WTC11 (cell line): ENCODE data around the gene GJA4. TPM values are rescaled to one million over a fixed set of nuclear protein-coding genes. Genes with fewer than 3 reads are reported as not detected.

Source experiments
- ATAC-seq: fragments of 200-7000 bp; cut with Tn5 transposase; 2 replicates; pipeline ENCODE4 v1.10.0; 2021; ENCODE audit warnings: mild to moderate bottlenecking, moderate library complexity
- CTCF ChIA-PET: fragments of 300-600 bp; sonication (Branson Sonifier 250); formaldehyde crosslinking; loops from one replicate; lab custom pipeline; 2021; ENCODE audit warnings: antibody characterized with exemption; lab: Charles Lee
- POLR2A ChIA-PET: fragments of 350-600 bp; sonication (Branson Sonifier 250); formaldehyde crosslinking; loops from one replicate; lab custom pipeline; 2021; ENCODE audit warnings: antibody characterized with exemption; lab: Charles Lee
- DNase-seq: peaks from one replicate; pipeline ENCODE4 v3.0.0; 2021; ENCODE audit warnings: low spot score
- H3K27ac Mint-ChIP-seq: 2 replicates; pipeline ENCODE4 v1.8.0; 2021; ENCODE audit warnings: mixed read lengths
- H3K27me3 Mint-ChIP-seq: 2 replicates; pipeline ENCODE4 v1.8.0; 2021; ENCODE audit warnings: low read depth, mild to moderate bottlenecking, moderate library complexity, mixed read lengths
- H3K36me3 Mint-ChIP-seq: 2 replicates; pipeline ENCODE4 v1.8.0; 2021; ENCODE audit warnings: mixed read lengths
- H3K4me1 Mint-ChIP-seq: 2 replicates; pipeline ENCODE4 v1.8.0; 2022; ENCODE audit warnings: mixed read lengths
- H3K4me3 Mint-ChIP-seq: 2 replicates; pipeline ENCODE4 v1.8.0; 2021; ENCODE audit warnings: mild to moderate bottlenecking, moderate library complexity, mixed read lengths
- H3K9me3 Mint-ChIP-seq: 2 replicates; pipeline ENCODE4 v1.8.0; 2021; ENCODE audit warnings: mixed read lengths
- CREM ChIP-seq: sonication (generic); formaldehyde crosslinking; IDR thresholded peaks from 2 replicates; pipeline ENCODE4 v1.8.1; 2022; ENCODE audit warnings: mild to moderate bottlenecking, missing genetic modification reagents, moderate library complexity
- EMX1 ChIP-seq: fragments of 250-450 bp; sonication (Bioruptor Pico); IDR thresholded peaks from 2 replicates; pipeline ENCODE4 v1.8.0; 2021; ENCODE audit warnings: mild to moderate bottlenecking
- HMGA2 ChIP-seq: fragments of 250-450 bp; sonication (Bioruptor Pico); IDR thresholded peaks from 2 replicates; pipeline ENCODE4 v1.4.0; 2021; ENCODE audit warnings: mild to moderate bottlenecking, moderate library complexity
- PRRX2 ChIP-seq: fragments of 250-450 bp; sonication (Bioruptor Pico); IDR thresholded peaks from 2 replicates; pipeline ENCODE4 v1.8.0; 2021; ENCODE audit warnings: mild to moderate bottlenecking
- TP53 ChIP-seq: sonication (generic); formaldehyde crosslinking; IDR thresholded peaks from 2 replicates; pipeline ENCODE4 v1.8.1; 2023; ENCODE audit warnings: mild to moderate bottlenecking, missing genetic modification reagents
- ZBTB21 ChIP-seq: sonication (generic); formaldehyde crosslinking; IDR thresholded peaks from 2 replicates; pipeline ENCODE4 v1.8.1; 2023; ENCODE audit warnings: mild to moderate bottlenecking, missing genetic modification reagents, borderline replicate concordance
- total RNA-seq: library from RNA; stranded (reverse); gene quantifications from 3 replicates; pipeline ENCODE4 v1.2.3, GENCODE V29; 2021
- TF ChIP-seq, protein P1 (sequence below): sonication (generic); formaldehyde crosslinking; IDR thresholded peaks from 2 replicates; pipeline ENCODE4 v1.8.1; 2022; ENCODE audit warnings: mild to moderate bottlenecking, moderate library complexity, missing genetic modification reagents
- TF ChIP-seq, protein P2 (sequence below): sonication (generic); formaldehyde crosslinking; IDR thresholded peaks from 2 replicates; pipeline ENCODE4 v1.8.1; 2023; ENCODE audit warnings: mild to moderate bottlenecking, missing genetic modification reagents
- TF ChIP-seq, protein P3 (sequence below): fragments of 250-450 bp; sonication (Bioruptor Pico); IDR thresholded peaks from 2 replicates; pipeline ENCODE4 v1.9.0; 2021; ENCODE audit warnings: moderate library complexity, mild to moderate bottlenecking, inconsistent platforms, borderline replicate concordance
- TF ChIP-seq, protein P4 (sequence below): sonication (generic); formaldehyde crosslinking; IDR thresholded peaks from 2 replicates; pipeline ENCODE4 v1.8.0; 2022; ENCODE audit warnings: missing genetic modification reagents
- TF ChIP-seq, protein P5 (sequence below): sonication (generic); formaldehyde crosslinking; conservative IDR thresholded peaks from 2 replicates; pipeline ENCODE4 v1.8.1; 2022; ENCODE audit warnings: mild to moderate bottlenecking, missing genetic modification reagents

Gene GJA4
- total RNA-seq, 1 experiment from 2014 or later: 1.0 TPM

DNA sequence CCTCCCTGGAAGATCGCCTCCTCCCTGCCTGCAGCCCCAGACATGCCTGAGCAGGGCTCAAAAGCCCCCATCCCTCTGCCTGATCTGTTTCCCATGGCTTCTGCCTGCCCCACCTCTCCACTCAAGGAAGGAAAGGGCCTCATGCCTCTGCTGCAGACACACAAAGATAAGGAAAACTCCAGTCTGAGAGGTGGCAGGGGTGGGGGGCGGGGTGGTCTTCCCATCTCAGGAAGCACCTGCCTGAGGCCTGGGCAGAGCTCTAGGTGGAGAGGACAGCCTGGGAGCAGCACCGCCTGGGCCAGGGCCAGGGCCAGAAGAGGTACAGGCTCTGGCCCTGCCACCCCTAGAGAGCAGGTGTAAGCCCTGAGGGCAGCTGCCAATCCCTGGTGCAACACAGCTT, 15.9 kb upstream of the GJA4 start (continued):
- TF ChIP-seq ZBTB21 (CRISPR knock-in tag): no peak
- TF ChIP-seq, all 79 proteins: peak for 0

DNA sequence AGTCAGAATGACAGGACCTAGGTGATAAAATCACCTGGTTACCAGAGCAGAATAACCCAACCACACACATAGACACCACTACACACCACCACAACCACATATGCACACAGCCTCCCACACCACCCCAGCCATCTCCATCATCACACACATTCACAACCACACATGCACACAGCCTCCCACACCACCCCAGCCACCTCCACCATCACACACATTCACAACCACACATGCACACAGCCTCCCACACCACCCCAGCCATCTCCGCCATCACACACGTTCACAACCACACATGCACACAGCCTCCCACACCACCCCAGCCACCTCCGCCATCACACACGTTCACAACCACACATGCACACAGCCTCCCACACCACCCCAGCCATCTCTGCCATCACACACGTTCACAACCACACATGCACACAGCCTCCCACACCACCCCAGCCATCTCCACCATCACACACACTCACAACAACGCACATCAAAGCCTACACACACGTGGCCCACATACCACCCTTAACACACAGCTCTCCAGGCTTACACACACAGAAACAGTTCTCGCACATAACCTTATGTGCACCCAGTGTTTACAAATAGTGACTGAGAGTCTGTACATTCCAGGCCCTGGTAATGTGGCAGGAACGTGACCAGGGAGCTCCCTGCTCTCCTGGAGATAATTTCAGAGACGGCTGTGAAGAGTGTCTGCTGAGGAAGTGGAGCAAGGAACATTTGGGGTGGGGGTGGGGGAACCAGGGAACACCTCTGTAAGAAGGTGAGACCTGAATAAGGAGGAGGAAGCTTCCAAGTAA, 15.1 kb upstream of the GJA4 start:
- Mint-ChIP-seq H3K4me3 (no peak overlapping the region), H3K4me1 (peaks cover 7% of the 10 kb centered on the region; the same call in 1 of the 2 replicates), H3K9me3 (no peaks in the 10 kb centered on the region), H3K27ac (no peak overlapping the region), H3K36me3 (no peaks in the 10 kb centered on the region), H3K27me3 (peaks cover 39% of the 10 kb centered on the region)
- no peak for DNase-seq
- ChIA-PET CTCF (interaction anchor here (0.6 to 1.6 kb wide), 6 partner anchors 8 to 1658 kb away, joined by 3 to 5 read pairs (median 4); partner anchors contain the start of gene SMIM12), POLR2A (no interaction called here)
- TF ChIP-seq, protein P1, sequence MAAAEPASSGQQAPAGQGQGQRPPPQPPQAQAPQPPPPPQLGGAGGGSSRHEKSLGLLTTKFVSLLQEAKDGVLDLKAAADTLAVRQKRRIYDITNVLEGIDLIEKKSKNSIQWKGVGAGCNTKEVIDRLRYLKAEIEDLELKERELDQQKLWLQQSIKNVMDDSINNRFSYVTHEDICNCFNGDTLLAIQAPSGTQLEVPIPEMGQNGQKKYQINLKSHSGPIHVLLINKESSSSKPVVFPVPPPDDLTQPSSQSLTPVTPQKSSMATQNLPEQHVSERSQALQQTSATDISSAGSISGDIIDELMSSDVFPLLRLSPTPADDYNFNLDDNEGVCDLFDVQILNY: no peak
- TF ChIP-seq, protein P2, sequence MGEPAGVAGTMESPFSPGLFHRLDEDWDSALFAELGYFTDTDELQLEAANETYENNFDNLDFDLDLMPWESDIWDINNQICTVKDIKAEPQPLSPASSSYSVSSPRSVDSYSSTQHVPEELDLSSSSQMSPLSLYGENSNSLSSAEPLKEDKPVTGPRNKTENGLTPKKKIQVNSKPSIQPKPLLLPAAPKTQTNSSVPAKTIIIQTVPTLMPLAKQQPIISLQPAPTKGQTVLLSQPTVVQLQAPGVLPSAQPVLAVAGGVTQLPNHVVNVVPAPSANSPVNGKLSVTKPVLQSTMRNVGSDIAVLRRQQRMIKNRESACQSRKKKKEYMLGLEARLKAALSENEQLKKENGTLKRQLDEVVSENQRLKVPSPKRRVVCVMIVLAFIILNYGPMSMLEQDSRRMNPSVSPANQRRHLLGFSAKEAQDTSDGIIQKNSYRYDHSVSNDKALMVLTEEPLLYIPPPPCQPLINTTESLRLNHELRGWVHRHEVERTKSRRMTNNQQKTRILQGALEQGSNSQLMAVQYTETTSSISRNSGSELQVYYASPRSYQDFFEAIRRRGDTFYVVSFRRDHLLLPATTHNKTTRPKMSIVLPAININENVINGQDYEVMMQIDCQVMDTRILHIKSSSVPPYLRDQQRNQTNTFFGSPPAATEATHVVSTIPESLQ (CRISPR knock-in tag): no peak
- no peak for TF ChIP-seq HMGA2 (CRISPR knock-in tag)
- no peak for TF ChIP-seq EMX1
- TF ChIP-seq, protein P3, sequence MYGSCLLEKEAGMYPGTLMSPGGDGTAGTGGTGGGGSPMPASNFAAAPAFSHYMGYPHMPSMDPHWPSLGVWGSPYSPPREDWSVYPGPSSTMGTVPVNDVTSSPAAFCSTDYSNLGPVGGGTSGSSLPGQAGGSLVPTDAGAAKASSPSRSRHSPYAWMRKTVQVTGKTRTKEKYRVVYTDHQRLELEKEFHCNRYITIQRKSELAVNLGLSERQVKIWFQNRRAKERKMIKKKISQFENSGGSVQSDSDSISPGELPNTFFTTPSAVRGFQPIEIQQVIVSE (CRISPR knock-in tag): no peak
- no peak for TF ChIP-seq CREM (CRISPR knock-in tag)
- no peak for ATAC-seq

DNA sequence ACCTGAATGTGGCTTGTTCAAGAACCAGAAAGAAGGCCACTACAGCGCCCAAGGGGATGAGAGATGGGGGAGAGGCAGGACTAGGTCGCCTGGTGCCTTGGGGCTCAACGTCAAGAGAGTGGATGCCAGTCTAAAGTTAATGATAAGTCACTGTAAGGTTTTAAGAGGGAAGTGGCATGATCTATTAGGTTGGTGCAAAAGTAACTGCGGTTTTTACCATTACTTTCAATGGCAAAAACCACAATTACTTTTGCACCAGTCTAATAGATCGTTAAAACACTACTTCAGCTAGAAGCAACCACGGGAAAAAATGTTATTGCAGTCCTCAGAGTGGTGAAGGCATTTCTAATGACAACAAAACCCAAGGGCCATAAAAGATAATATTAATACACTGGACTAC, 14.4 kb upstream of the GJA4 start:
- POLR2A ChIA-PET: no interaction called here
- Mint-ChIP-seq H3K27ac (no peak overlapping the region), H3K4me1 (peaks cover 7% of the 10 kb centered on the region; the same call in 1 of the 2 replicates), H3K9me3 (no peaks in the 10 kb centered on the region), H3K27me3 (peaks cover 46% of the 10 kb centered on the region), H3K36me3 (no peaks in the 10 kb centered on the region), H3K4me3 (no peak overlapping the region)
- DNase-seq (no peak), ATAC-seq (no peak)
- CTCF ChIA-PET: interaction anchor here (1.2 to 1.6 kb wide), 2 partner anchors 10 to 81 kb away, joined by 3 to 4 read pairs; partner anchors contain the start of gene SMIM12
- TF ChIP-seq, protein P4, sequence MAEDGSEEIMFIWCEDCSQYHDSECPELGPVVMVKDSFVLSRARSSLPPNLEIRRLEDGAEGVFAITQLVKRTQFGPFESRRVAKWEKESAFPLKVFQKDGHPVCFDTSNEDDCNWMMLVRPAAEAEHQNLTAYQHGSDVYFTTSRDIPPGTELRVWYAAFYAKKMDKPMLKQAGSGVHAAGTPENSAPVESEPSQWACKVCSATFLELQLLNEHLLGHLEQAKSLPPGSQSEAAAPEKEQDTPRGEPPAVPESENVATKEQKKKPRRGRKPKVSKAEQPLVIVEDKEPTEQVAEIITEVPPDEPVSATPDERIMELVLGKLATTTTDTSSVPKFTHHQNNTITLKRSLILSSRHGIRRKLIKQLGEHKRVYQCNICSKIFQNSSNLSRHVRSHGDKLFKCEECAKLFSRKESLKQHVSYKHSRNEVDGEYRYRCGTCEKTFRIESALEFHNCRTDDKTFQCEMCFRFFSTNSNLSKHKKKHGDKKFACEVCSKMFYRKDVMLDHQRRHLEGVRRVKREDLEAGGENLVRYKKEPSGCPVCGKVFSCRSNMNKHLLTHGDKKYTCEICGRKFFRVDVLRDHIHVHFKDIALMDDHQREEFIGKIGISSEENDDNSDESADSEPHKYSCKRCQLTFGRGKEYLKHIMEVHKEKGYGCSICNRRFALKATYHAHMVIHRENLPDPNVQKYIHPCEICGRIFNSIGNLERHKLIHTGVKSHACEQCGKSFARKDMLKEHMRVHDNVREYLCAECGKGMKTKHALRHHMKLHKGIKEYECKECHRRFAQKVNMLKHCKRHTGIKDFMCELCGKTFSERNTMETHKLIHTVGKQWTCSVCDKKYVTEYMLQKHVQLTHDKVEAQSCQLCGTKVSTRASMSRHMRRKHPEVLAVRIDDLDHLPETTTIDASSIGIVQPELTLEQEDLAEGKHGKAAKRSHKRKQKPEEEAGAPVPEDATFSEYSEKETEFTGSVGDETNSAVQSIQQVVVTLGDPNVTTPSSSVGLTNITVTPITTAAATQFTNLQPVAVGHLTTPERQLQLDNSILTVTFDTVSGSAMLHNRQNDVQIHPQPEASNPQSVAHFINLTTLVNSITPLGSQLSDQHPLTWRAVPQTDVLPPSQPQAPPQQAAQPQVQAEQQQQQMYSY (CRISPR knock-in tag): no peak
- TF ChIP-seq PRRX2 (CRISPR knock-in tag): no peak
- no peak for TF ChIP-seq HMGA2 (CRISPR knock-in tag)

DNA sequence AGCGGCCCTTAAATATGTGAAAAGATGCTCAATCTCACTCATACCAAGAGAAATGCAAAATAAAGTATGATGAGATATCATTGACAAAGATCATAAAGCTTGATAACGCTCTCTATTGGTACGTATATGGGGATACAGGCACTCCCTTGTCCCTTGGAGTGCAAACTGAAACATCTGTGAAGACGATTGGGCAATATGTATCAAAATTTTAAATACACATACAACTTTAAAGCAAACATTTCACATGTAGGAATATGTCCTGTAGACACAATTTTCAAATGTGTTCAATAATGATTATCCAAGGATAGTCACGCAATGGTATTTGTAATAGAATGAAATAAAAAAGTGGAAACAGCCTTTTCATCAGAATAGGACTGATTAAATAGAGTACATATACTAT, 13.8 kb upstream of the GJA4 start:
- ChIA-PET POLR2A (no interaction called here), CTCF (interaction anchor here (1.2 to 1.6 kb wide), 2 partner anchors 9 to 80 kb away, joined by 3 to 4 read pairs; partner anchors contain the start of gene SMIM12)
- Mint-ChIP-seq H3K27me3 (peaks cover 51% of the 10 kb centered on the region), H3K9me3 (no peaks in the 10 kb centered on the region), H3K27ac (no peak overlapping the region), H3K4me1 (peaks cover 7% of the 10 kb centered on the region; the same call in 1 of the 2 replicates), H3K4me3 (no peak overlapping the region), H3K36me3 (no peaks in the 10 kb centered on the region)
- DNase-seq (no peak), ATAC-seq (no peak)
- no peak for TF ChIP-seq TP53 (CRISPR knock-in tag)
- TF ChIP-seq, protein P5, sequence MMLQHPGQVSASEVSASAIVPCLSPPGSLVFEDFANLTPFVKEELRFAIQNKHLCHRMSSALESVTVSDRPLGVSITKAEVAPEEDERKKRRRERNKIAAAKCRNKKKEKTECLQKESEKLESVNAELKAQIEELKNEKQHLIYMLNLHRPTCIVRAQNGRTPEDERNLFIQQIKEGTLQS (CRISPR knock-in tag): no peak
